GDM1 (cell line): ENCODE measurements around the gene RIOX2.

ENCODE experiments used
- DNase-seq: peaks from one replicate; lab custom pipeline; 2025; lab: John Stamatoyannopoulos, UW

RIOX2 gene

GRCh38 chr3:97990624-97991292 is 18.5 kb upstream of the RIOX2 start:
- DNase-seq, result no peak

- DNase-seq, result no peak
Measured at GRCh38 chr3:97988784-97989568, 16.7 kb upstream of the RIOX2 start.

GRCh38 chr3:97987306-97987705 is 15.1 kb upstream of the RIOX2 start:
- no peak for DNase-seq

GRCh38 chr3:97983933-97984491 is 11.8 kb upstream of the RIOX2 start:
- no peak for DNase-seq

GRCh38 chr3:97981886-97982285 is 9.7 kb upstream of the RIOX2 start:
- DNase-seq, result no peak

GRCh38 chr3:97979610-97980009 is 7.4 kb upstream of the RIOX2 start:
- DNase-seq, result no peak

- no peak for DNase-seq
Measured at GRCh38 chr3:97975466-97975865, 3.2 kb upstream of the RIOX2 start.

- DNase-seq, result no peak
Measured at GRCh38 chr3:97974996-97975395, 2.8 kb upstream of the RIOX2 start.

- no peak for DNase-seq
Measured at GRCh38 chr3:97972976-97973375, 745 bp upstream of the RIOX2 start.

- no peak for DNase-seq
Measured at GRCh38 chr3:97970956-97971620, 1.1 kb downstream of the RIOX2 start.

GRCh38 chr3:97970156-97970555 is 2.1 kb downstream of the RIOX2 start:
- DNase-seq, result no peak

GRCh38 chr3:97969541-97969940 is 2.7 kb downstream of the RIOX2 start:
- no peak for DNase-seq

GRCh38 chr3:97968376-97968775 is 3.9 kb downstream of the RIOX2 start:
- DNase-seq, result no peak

GRCh38 chr3:97967966-97968365 is 4.3 kb downstream of the RIOX2 start:
- DNase-seq, result no peak

- DNase-seq, result no peak
Measured at GRCh38 chr3:97960993-97961766, 11.1 kb downstream of the RIOX2 start.

GRCh38 chr3:97960551-97960950 is 11.7 kb downstream of the RIOX2 start:
- no peak for DNase-seq

GRCh38 chr3:97959872-97960271 is 12.4 kb downstream of the RIOX2 start:
- DNase-seq, result no peak

GRCh38 chr3:97958796-97959195 is 13.4 kb downstream of the RIOX2 start:
- no peak for DNase-seq

GRCh38 chr3:97958396-97958795 is 13.8 kb downstream of the RIOX2 start:
- DNase-seq, result no peak

- no peak for DNase-seq
Measured at GRCh38 chr3:97957617-97958311, 14.5 kb downstream of the RIOX2 start.

GRCh38 chr3:97956051-97956450 is 16.2 kb downstream of the RIOX2 start:
- DNase-seq, result no peak
